ENCODE measurements around the gene JAKMIP1.

Gene JAKMIP1

GRCh38 chr4:6123541-6123940 lies 76.8 kb downstream of the JAKMIP1 start:
- no peaks in the 10 kb centered on the region for H3K27me3 ChIP-seq (ENCODE audit: control insufficient read depth, insufficient read depth, low read length)
- no peaks in the 10 kb centered on the region for H3K9me3 ChIP-seq (ENCODE audit: control insufficient read depth, insufficient read depth, low read depth, low read length)
- no peak overlapping the region for H3K4me3 ChIP-seq (ENCODE audit: low read depth, low read length)
- no peak overlapping the region for H3K9ac ChIP-seq (ENCODE audit: low read length)
- peaks cover 17% of the 10 kb centered on the region for H3K4me1 ChIP-seq (ENCODE audit: control insufficient read depth, insufficient read depth, low read length)
- H3K27ac ChIP-seq (ENCODE audit: low read depth, low read length) = no peak overlapping the region
- H3K36me3 ChIP-seq (ENCODE audit: control insufficient read depth, insufficient read depth, low read length) = no peaks in the 10 kb centered on the region

DNA sequence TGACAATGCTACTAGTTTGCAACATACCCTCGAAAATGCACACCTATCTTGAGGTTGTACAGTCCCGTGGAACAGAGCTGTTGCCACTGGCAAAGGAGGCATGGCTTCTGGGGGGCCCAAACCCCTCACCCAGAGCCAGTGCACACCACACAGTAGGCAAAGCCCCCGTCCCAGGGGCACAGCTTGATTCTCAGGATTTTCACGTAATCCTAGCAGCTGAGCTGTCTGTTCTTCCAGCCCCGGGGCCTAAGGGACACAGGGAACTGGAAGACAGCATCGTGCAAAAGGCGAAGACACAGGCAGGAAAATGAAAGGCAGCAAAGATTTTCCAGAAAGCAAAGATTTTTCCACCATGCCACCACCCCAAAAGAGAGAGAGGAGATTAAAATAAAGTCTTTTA lies 77.2 kb downstream of the JAKMIP1 start:
- Histone ChIP-seq H3K27ac (ENCODE audit: low read depth, low read length) (no peak overlapping the region), H3K27me3 (ENCODE audit: control insufficient read depth, insufficient read depth, low read length) (no peaks in the 10 kb centered on the region), H3K4me1 (ENCODE audit: control insufficient read depth, insufficient read depth, low read length) (peaks cover 22% of the 10 kb centered on the region), H3K36me3 (ENCODE audit: control insufficient read depth, insufficient read depth, low read length) (no peaks in the 10 kb centered on the region), H3K9me3 (ENCODE audit: control insufficient read depth, insufficient read depth, low read depth, low read length) (no peaks in the 10 kb centered on the region), H3K4me3 (ENCODE audit: low read depth, low read length) (no peak overlapping the region), H3K9ac (ENCODE audit: low read length) (no peak overlapping the region)

GRCh38 chr4:6122496-6122895 lies 77.9 kb downstream of the JAKMIP1 start:
- Histone ChIP-seq H3K27me3 (ENCODE audit: control insufficient read depth, insufficient read depth, low read length) (no peaks in the 10 kb centered on the region), H3K36me3 (ENCODE audit: control insufficient read depth, insufficient read depth, low read length) (no peaks in the 10 kb centered on the region), H3K4me3 (ENCODE audit: low read depth, low read length) (no peak overlapping the region), H3K9ac (ENCODE audit: low read length) (no peak overlapping the region), H3K9me3 (ENCODE audit: control insufficient read depth, insufficient read depth, low read depth, low read length) (no peaks in the 10 kb centered on the region), H3K4me1 (ENCODE audit: control insufficient read depth, insufficient read depth, low read length) (peaks cover 23% of the 10 kb centered on the region), H3K27ac (ENCODE audit: low read depth, low read length) (no peak overlapping the region)

GRCh38 chr4:6121941-6122340 lies 78.4 kb downstream of the JAKMIP1 start:
- no peaks in the 10 kb centered on the region for H3K27me3 ChIP-seq (ENCODE audit: control insufficient read depth, insufficient read depth, low read length)
- H3K4me3 ChIP-seq (ENCODE audit: low read depth, low read length) = no peak overlapping the region
- H3K4me1 ChIP-seq (ENCODE audit: control insufficient read depth, insufficient read depth, low read length) = peaks cover 25% of the 10 kb centered on the region
- no peak overlapping the region for H3K27ac ChIP-seq (ENCODE audit: low read depth, low read length)
- H3K36me3 ChIP-seq (ENCODE audit: control insufficient read depth, insufficient read depth, low read length) = no peaks in the 10 kb centered on the region
- H3K9me3 ChIP-seq (ENCODE audit: control insufficient read depth, insufficient read depth, low read depth, low read length) = no peaks in the 10 kb centered on the region
- H3K9ac ChIP-seq (ENCODE audit: low read length) = no peak overlapping the region

GRCh38 chr4:6121276-6121850 lies 79.0 kb downstream of the JAKMIP1 start:
- Histone ChIP-seq H3K27ac (ENCODE audit: low read depth, low read length) (no peak overlapping the region), H3K9me3 (ENCODE audit: control insufficient read depth, insufficient read depth, low read depth, low read length) (no peaks in the 10 kb centered on the region), H3K27me3 (ENCODE audit: control insufficient read depth, insufficient read depth, low read length) (no peaks in the 10 kb centered on the region), H3K9ac (ENCODE audit: low read length) (no peak overlapping the region), H3K4me1 (ENCODE audit: control insufficient read depth, insufficient read depth, low read length) (peaks cover 31% of the 10 kb centered on the region), H3K36me3 (ENCODE audit: control insufficient read depth, insufficient read depth, low read length) (no peaks in the 10 kb centered on the region), H3K4me3 (ENCODE audit: low read depth, low read length) (no peak overlapping the region)

DNA sequence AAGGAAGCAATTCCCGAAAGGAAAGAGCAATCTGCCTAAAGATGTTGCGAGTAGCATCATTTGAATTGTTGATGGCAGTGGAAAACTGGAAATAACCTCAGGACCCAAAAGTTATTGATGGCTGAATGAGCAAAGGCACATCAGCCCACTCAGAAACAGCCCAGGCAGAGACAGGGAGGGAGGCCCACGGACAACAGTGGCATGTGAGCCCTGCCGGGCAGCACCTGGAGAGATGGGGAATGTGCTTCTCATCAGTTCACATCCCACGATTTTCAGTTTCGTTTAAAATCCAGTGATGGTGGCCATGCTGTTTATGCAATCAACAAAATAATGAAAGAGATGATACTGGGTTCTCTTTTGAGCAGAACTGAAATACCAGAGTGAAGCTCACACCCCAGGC lies 80.0 kb downstream of the JAKMIP1 start:
- Histone ChIP-seq H3K27me3 (ENCODE audit: control insufficient read depth, insufficient read depth, low read length) (no peaks in the 10 kb centered on the region), H3K9ac (ENCODE audit: low read length) (no peak overlapping the region), H3K4me1 (ENCODE audit: control insufficient read depth, insufficient read depth, low read length) (peaks cover 37% of the 10 kb centered on the region), H3K27ac (ENCODE audit: low read depth, low read length) (no peak overlapping the region), H3K36me3 (ENCODE audit: control insufficient read depth, insufficient read depth, low read length) (no peaks in the 10 kb centered on the region), H3K9me3 (ENCODE audit: control insufficient read depth, insufficient read depth, low read depth, low read length) (no peaks in the 10 kb centered on the region), H3K4me3 (ENCODE audit: low read depth, low read length) (no peak overlapping the region)

DNA sequence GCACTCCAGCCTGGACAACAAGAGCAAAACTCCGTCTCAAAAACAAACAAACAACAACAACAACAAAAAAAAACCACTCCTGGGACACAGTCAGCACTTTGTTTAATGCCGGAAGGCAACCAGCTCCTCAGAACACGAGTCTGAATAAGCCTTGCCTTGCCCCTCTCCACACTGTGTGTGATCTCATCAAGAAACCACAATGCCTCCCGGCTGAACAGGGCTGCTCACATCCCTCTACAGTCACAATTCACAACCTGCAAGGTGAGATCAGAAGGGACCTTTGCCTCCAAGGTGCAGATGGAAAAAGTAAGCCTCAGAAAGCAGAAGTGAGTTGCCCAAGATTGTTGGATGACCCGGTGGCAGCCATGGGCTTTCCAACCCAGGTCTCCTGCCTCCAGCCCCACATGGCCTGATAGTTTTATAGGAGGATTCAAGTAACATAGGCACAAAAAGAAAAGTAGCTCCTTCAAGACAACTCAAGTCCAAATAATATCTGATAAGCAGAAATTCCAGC lies 80.8 kb downstream of the JAKMIP1 start:
- Histone ChIP-seq H3K4me3 (ENCODE audit: low read depth, low read length) (no peak overlapping the region), H3K36me3 (ENCODE audit: control insufficient read depth, insufficient read depth, low read length) (no peaks in the 10 kb centered on the region), H3K9ac (ENCODE audit: low read length) (no peak overlapping the region), H3K27ac (ENCODE audit: low read depth, low read length) (no peak overlapping the region), H3K9me3 (ENCODE audit: control insufficient read depth, insufficient read depth, low read depth, low read length) (no peaks in the 10 kb centered on the region), H3K27me3 (ENCODE audit: control insufficient read depth, insufficient read depth, low read length) (no peaks in the 10 kb centered on the region; the same call in 1 of the 2 replicates), H3K4me1 (ENCODE audit: control insufficient read depth, insufficient read depth, low read length) (peaks cover 37% of the 10 kb centered on the region)

DNA sequence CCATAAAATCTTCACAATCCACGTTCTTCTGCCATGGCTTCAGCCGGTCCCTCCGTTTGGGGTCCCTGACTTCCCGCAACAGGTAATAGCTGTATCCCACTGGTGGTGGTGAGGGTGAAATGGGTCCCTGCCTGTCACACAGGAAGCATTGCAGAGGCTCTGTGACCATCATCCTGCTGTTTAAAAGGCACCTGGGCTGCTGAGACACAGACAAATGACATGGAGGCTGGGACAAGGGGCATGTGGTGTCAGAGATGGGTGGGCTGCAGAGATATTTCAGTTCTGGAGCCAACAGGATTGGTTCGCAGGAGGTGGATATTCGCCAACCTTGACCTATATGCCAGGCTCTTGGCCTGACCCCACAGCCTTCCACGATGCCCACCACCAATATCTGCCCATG lies 82.1 kb downstream of the JAKMIP1 start:
- Histone ChIP-seq H3K9me3 (ENCODE audit: control insufficient read depth, insufficient read depth, low read depth, low read length) (no peaks in the 10 kb centered on the region), H3K36me3 (ENCODE audit: control insufficient read depth, insufficient read depth, low read length) (no peaks in the 10 kb centered on the region), H3K4me1 (ENCODE audit: control insufficient read depth, insufficient read depth, low read length) (peaks cover 33% of the 10 kb centered on the region), H3K27ac (ENCODE audit: low read depth, low read length) (no peak overlapping the region; the same call in 1 of the 2 replicates), H3K4me3 (ENCODE audit: low read depth, low read length) (no peak overlapping the region), H3K27me3 (ENCODE audit: control insufficient read depth, insufficient read depth, low read length) (no peaks in the 10 kb centered on the region; the same call in 1 of the 2 replicates), H3K9ac (ENCODE audit: low read length) (peak overlapping the region; percentile 38)

DNA sequence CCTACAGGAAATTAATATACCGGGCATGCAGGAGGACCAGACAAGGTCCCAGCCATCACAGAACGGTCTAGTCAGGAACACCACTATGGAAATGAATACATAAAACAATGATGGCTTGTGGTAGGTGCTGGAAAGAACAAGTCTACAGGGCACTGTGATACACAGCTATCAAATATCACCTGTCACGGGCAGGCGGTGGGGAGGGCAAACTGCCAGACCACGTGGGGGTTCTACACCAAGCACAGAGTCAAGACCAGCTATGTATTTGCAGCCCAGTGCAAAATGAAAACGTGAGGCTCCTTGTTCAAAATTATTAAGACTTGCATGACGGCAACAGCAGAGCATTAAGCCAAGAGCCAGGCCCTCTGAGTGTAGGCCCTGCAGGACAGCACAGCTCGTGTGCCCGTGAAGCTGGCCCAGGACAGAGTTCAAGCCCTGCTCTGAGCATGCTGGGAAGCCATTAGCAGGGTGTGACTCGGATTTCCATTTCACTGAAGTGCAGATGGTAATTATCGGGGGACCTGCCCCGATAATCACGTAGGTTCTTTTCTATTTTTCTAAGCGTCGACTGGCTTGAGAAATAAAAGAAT lies 83.6 kb downstream of the JAKMIP1 start:
- Histone ChIP-seq H3K4me1 (ENCODE audit: control insufficient read depth, insufficient read depth, low read length) (peaks cover 31% of the 10 kb centered on the region), H3K9ac (ENCODE audit: low read length) (peak overlapping the region; percentile 20), H3K4me3 (ENCODE audit: low read depth, low read length) (no peak overlapping the region), H3K36me3 (ENCODE audit: control insufficient read depth, insufficient read depth, low read length) (no peaks in the 10 kb centered on the region), H3K27me3 (ENCODE audit: control insufficient read depth, insufficient read depth, low read length) (no peaks in the 10 kb centered on the region; the same call in 1 of the 2 replicates), H3K27ac (ENCODE audit: low read depth, low read length) (peak overlapping the region; percentile 36; the same call in 1 of the 2 replicates), H3K9me3 (ENCODE audit: control insufficient read depth, insufficient read depth, low read depth, low read length) (no peaks in the 10 kb centered on the region)

GRCh38 chr4:6115746-6116586 lies 84.4 kb downstream of the JAKMIP1 start:
- Histone ChIP-seq H3K27ac (ENCODE audit: low read depth, low read length) (no peak overlapping the region), H3K36me3 (ENCODE audit: control insufficient read depth, insufficient read depth, low read length) (no peaks in the 10 kb centered on the region), H3K9me3 (ENCODE audit: control insufficient read depth, insufficient read depth, low read depth, low read length) (no peaks in the 10 kb centered on the region), H3K9ac (ENCODE audit: low read length) (no peak overlapping the region), H3K27me3 (ENCODE audit: control insufficient read depth, insufficient read depth, low read length) (no peaks in the 10 kb centered on the region; the same call in 1 of the 2 replicates), H3K4me3 (ENCODE audit: low read depth, low read length) (no peak overlapping the region), H3K4me1 (ENCODE audit: control insufficient read depth, insufficient read depth, low read length) (peaks cover 31% of the 10 kb centered on the region)

DNA sequence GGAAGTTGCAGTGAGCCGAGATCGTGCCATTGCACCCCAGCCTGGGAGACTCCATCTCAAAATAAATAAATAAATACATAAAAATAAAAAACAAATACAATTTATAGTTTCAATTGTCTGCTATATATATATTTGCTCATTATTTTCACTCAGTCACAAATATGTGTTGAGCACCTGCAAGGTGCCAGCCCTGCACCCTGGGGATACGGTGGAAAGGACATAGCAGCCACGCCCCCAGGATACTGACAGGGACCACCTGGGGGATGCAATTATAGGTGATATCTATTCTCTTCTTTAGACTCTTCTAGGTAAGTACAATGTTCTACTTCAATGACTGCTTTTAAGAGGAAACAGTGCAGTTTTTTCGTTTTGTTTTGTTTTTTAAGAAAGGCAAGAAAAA lies 85.0 kb downstream of the JAKMIP1 start:
- Histone ChIP-seq H3K9ac (ENCODE audit: low read length) (no peak overlapping the region), H3K4me3 (ENCODE audit: low read depth, low read length) (no peak overlapping the region), H3K9me3 (ENCODE audit: control insufficient read depth, insufficient read depth, low read depth, low read length) (no peaks in the 10 kb centered on the region), H3K36me3 (ENCODE audit: control insufficient read depth, insufficient read depth, low read length) (no peaks in the 10 kb centered on the region), H3K27ac (ENCODE audit: low read depth, low read length) (no peak overlapping the region), H3K4me1 (ENCODE audit: control insufficient read depth, insufficient read depth, low read length) (peaks cover 31% of the 10 kb centered on the region), H3K27me3 (ENCODE audit: control insufficient read depth, insufficient read depth, low read length) (no peaks in the 10 kb centered on the region; the same call in 1 of the 2 replicates)
